LHCN-M2 (cell line): Measurements from ENCODE around the gene NSL1. TPM values are rescaled to one million over a fixed set of nuclear protein-coding genes. Genes with fewer than 3 reads are reported as not detected.
"Not testable (repeated sequence)": the region's sequence is repeated elsewhere in the genome, so short reads cannot be mapped to it uniquely, and the experiment has no call there.

Experiments used
- DNase-seq: peaks from one replicate; pipeline ENCODE4 v3.0.0-alpha.2; 2012; ENCODE audit warnings: low read depth
- total RNA-seq: library from RNA; depleted of rRNA; stranded (reverse); fragments of >200 nt; gene quantifications from 2 replicates; pipeline ENCODE4 v1.2.3, GENCODE V29; 2014

Gene NSL1
- total RNA-seq, 1 experiment from 2014 or later = 36.2 TPM

DNA sequence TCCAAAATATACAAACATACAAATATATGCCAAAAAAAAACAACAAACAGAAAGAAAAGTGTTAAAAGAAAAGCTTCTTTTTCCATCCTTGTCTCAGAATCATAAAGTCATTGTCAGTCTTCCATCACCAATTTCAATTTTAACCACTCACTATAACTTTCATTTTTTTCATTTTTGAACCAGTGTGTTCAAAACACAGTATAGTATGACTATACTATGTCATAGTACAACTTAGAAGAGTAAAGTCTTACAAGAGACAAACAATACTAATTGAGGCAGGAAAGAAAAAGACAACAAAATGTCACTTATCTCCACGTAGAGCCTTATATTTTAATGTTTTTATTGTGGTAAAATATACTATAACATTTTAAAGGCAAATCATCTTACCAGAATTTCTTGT is 7.6 kb downstream of the NSL1 start:
- DNase-seq = no peak

GRCh38 chr1:212782422-212783154 is 9.0 kb downstream of the NSL1 start:
- peak; percentile 45 for DNase-seq

- no peak for DNase-seq
These were observed 10.4 kb downstream of the NSL1 start for GRCh38 chr1:212781225-212781624.

- DNase-seq = no peak
These were observed 10.8 kb downstream of the NSL1 start for GRCh38 chr1:212780759-212781158.

- DNase-seq = not testable (repeated sequence)
These were observed 12.5 kb downstream of the NSL1 start for GRCh38 chr1:212779086-212779485.

DNA sequence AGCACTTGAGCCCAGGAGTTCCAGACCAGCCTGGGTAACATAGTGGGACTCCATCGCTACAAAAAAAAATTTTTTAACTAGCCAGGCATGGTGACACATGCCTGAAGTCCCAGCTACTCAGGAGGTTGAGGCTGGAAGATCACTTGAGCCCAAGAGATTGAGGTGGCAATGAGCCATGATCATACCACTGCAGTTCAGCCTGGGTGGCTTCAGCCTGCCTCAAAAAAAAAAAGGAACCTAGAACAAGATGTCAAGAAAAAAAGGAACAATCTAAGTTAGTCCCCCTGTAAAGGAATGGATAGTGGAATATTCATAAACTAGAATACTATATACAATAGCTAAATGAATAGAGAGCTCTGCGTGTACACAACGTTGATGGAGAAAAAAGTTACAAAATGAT is 14.4 kb downstream of the NSL1 start:
- no peak for DNase-seq

DNA sequence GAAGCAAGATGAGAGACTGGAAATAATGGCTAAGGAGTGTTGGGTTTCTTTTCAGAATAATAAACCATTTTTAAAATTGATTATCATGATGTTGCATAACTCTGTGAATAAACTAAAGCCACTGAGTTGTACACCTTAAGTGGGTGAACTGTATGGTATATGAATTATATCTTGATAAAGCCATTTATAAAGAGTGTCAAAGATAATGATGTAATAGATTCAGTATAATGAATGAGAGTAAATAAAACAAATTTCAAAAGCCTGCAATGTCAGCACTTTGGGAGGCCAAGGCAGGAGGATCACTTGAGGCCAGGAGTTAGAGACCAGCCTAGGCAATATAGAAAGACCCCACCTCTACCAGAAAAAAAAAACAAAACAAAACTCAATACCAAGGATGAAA is 16.3 kb downstream of the NSL1 start:
- no peak for DNase-seq

DNA sequence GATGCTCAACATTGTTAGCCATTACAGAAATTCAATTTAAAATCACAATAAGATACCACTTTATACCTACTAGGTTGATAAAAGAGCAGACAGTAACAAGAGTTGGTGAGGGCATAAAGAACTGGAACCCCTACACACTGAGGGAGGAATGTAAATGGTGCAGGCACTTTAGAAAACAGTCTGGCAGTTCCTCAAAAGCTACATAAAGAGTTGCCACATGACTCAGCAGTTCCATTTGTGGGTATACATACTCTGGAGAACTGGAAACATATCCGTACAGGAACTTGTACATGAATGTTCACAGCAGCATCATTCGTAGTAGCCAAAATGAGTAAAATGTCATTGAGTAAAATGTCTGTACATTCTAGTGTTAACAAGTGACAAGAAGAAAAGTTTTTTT is 17.0 kb downstream of the NSL1 start:
- peak; percentile 35 for DNase-seq

GRCh38 chr1:212773011-212773410 is 18.6 kb downstream of the NSL1 start:
- DNase-seq = no peak

DNA sequence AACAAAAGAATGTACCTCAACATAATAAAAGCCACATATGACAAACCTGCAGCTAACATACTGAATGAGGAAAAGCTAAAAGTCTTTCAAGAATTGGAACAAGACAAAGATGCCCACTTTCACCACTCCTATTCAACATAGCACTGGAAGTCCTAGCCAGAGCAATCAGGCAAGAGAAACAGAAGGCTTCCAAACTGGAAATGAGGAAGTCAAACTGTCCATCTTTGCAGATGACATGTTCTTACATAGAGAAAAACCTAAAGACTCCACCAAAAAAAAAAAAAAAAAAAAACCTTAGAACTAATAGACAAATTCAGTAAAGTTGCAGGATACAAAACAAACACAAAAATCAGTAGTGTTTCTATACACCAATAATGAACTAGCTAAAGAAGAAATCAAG is 20.2 kb downstream of the NSL1 start:
- no peak for DNase-seq

DNA sequence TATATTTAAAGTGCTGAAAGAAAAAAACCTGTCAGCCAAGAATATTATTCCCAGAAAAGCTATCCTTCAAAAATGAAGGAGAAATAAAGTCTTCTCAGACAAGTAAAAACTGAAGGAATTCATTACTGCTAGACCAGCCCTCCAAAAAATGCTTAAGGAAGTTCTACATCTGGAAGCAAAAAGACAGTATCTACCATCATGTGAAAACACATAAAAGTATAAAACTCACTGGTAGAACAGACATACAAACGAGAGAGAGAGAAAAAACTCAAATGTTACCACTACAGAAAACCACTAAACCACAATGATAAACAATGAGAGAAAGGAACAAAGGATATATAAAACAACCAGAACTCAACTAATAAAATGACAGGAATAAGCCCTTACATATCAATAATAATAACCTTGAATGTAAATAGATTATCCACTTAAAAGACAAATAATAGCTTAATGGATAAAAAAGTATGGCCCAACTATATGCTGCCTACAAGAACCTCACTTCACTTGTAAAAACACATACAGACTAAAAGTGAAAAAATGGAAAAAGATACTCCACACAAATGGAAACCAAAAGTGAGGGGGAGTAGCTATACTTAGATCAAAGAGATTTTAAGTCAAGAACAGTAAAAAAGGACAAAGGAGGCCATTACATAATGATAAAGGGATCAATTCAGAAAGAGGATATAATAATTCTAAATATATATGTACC is 22.0 kb downstream of the NSL1 start:
- DNase-seq = peak; percentile 20

- DNase-seq = not testable (repeated sequence)
These were observed 24.8 kb downstream of the NSL1 start for GRCh38 chr1:212766825-212767224.

DNA sequence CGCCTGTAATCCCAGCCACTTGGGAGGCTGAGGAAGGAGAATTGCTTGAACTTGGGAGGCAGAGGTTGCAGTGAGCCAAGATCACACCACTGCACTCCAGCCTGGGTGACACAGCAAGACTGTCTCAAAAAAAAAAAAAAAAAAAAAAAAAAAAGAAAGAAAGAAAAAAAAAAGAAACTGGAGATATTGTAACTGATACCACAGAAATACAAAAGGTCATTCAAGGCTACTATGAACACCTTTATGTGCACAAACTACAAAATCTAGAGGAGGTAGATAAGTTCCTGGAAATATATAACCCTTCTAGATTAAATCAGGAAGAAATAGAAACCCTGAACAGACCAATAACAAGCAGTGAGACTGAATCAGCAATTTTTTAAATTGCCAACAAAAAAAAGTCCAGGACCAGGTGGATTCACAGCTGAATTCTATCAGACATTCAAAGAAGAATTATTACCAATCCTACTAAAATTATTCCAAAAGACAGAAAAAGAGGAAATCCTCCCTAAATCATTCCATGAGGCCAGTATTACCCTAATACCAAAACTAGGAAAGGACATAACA is 26.8 kb downstream of the NSL1 start:
- not testable (repeated sequence) for DNase-seq

DNA sequence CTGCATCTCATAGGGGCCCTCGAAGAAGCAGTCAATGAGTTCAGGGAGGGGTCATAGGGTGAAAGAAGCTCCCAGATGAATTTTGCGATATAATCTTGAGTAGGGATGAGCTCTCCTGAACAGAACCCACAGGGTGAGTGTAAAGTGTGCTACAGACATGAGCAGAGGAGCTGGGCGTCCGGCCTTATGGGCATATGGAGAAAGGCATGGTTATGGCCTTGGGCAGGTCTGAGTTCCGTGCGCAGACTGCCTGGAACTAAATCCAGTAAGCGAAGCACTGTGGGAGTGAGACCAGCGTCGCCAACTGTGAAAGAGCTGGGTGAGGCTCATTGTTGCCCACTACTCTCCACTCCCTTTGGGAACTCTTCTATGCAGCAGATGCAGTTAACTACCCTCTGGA is 28.7 kb downstream of the NSL1 start:
- DNase-seq = no peak

- no peak for DNase-seq
These were observed 29.3 kb downstream of the NSL1 start for GRCh38 chr1:212762234-212762633.

DNA sequence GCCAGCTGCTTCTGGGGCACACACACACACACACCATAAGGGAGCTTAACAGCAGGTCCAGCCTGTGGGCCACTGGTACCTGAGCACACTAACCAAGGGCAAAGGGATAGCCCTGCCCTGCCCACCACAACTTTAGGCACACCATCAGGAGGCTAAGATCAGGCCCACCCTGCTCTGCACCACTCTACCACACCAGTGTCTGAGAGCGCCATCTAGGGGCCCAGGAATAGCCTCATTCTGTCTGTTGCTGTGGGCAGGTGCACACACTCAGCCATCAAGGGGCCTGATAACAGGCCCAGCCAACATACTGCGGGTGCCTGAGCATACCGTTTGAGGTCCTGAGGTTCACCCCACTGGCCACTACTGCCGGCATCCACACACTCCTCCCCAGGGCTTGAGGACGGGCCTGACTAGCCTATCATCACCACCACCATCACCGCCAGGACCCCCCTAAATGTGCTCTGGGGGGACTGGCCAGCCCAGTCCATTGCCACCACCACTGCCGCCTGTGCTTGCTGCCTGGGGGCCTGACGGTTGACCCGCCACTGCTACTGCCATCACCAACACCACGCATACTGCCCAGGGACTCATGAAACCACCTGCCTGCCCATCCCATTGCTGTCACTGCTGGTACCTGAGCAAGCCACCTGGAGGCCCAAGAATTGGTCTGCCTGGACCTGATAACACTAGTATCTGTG is 31.3 kb downstream of the NSL1 start:
- no peak for DNase-seq

GRCh38 chr1:212759683-212760082 is 31.9 kb downstream of the NSL1 start:
- DNase-seq = no peak

GRCh38 chr1:212754680-212755079 is 36.9 kb downstream of the NSL1 start:
- DNase-seq = no peak

GRCh38 chr1:212754193-212754592 is 37.4 kb downstream of the NSL1 start:
- no peak for DNase-seq

DNA sequence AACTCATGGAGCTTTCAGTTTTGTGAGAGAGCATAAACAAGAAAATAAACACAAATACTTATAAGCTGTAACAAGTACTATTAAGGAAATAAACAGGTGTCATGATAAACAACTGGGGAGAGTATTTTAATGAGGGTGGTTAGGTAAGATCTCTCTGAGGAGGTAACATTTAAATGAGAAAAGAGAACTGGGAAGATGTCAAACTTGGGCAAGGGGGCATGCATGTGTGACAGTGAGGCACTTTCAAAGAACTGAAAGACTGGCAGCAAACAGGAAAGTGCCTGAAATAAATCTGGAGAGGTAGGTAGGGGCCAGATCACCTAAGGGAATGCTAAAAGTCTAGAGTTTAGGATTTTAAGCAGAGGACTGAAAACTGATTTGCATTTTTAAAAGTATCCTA is 37.8 kb downstream of the NSL1 start:
- no peak for DNase-seq

DNA sequence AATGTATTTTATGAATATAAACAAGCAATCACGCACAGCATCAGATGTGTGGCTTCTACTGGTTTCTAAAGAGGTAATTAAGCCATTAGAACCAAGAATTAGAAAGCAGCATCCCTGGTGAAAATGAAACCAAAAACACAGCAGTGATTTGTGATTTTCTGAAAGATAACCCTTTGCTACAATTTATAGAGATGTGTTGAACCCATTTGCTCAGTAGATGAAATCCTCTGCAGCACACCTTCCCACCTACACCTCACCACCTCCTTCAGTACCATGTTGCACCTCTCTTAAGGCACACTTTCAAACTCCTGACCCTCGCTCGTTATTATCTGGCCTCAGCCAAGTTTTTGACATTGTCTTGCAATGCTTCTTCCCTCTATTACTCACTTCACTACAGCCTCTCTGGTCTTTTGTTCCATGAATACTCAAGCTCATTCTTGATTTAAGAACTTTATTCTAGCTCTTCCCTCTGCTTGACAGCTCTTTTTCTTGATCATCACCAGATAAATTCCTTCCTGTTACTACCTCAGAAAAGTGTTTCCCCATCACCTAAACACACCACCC is 38.6 kb downstream of the NSL1 start:
- no peak for DNase-seq
